GM21515 (cell line): Measurements from ENCODE around the gene ZNF581.

Experiments used
- ATAC-seq: cut with Tn5 transposase; IDR thresholded peaks from one replicate; pipeline ENCODE4 v1.9.1; 2021; ENCODE audit not compliant: unreplicated experiment

The ZNF581 gene

GRCh38 chr19:55647732-55648584, 4.5 kb downstream of the ZNF581 start, which contains the start of gene CCDC106:
TSS of gene CCDC106 (plus strand) at chr19:55648212. CDS start at chr19:55649047, 835 bp downstream.
- ATAC-seq: no peak

GRCh38 chr19:55648585-55649267, 5.3 kb downstream of the ZNF581 start:
- no peak for ATAC-seq

GRCh38 chr19:55649268-55650125, 6.0 kb downstream of the ZNF581 start:
- ATAC-seq: no peak

GRCh38 chr19:55650126-55650557, 6.7 kb downstream of the ZNF581 start:
- no peak for ATAC-seq

- no peak for ATAC-seq
These were observed 7.3 kb downstream of the ZNF581 start for GRCh38 chr19:55650602-55651230.

- ATAC-seq: no peak
These were observed 7.8 kb downstream of the ZNF581 start for GRCh38 chr19:55651236-55651635.

- ATAC-seq: no peak
These were observed 9.1 kb downstream of the ZNF581 start for GRCh38 chr19:55652311-55653128.

GRCh38 chr19:55653651-55654322, 10.3 kb downstream of the ZNF581 start:
- peak; percentile 34 for ATAC-seq

- peak; percentile 60 for ATAC-seq
These were observed 10.9 kb downstream of the ZNF581 start for GRCh38 chr19:55654323-55654867.

- ATAC-seq: peak; percentile 30
These were observed 11.6 kb downstream of the ZNF581 start, which contains the start of gene U2AF2 for GRCh38 chr19:55654868-55655647. TSS of gene U2AF2 (plus strand) at chr19:55655035. CDS start at chr19:55655105, 70 bp downstream.

GRCh38 chr19:55655648-55656040, 12.2 kb downstream of the ZNF581 start:
- no peak for ATAC-seq

- no peak for ATAC-seq
These were observed 13.1 kb downstream of the ZNF581 start for GRCh38 chr19:55656552-55656951.

- no peak for ATAC-seq
These were observed 13.7 kb downstream of the ZNF581 start for GRCh38 chr19:55656988-55657747.

GRCh38 chr19:55658846-55659459, 15.5 kb downstream of the ZNF581 start:
- ATAC-seq: no peak

- no peak for ATAC-seq
These were observed 16.4 kb downstream of the ZNF581 start for GRCh38 chr19:55659822-55660221.

GRCh38 chr19:55660404-55660803, 17.0 kb downstream of the ZNF581 start:
- no peak for ATAC-seq

GRCh38 chr19:55660991-55661390, 17.5 kb downstream of the ZNF581 start:
- ATAC-seq: no peak
